ENCODE results near the gene CCDC191.

- no peak for TF ChIP-seq CTCF (IDR thresholded peaks at IDR 0.05)
- no peak for TF ChIP-seq POLR2A (IDR thresholded peaks at IDR 0.05)
These were observed 102.6 kb downstream of the CCDC191 start for GRCh38 chr3:113953677-113954076.

All from esophagus squamous epithelium (tissue), 4 donors.